Tibial artery (tissue), 4 donors: Measurements from ENCODE around the gene PLIN1.

Source experiments
- DNase-seq, 2 donors: peaks; one replicate each; pipeline ENCODE4 v3.0.0-alpha.2; 2019
- H3K27ac ChIP-seq, 2 donors: fragments of 200-600 bp; sonication (generic) in 1 of 2; 1 replicate in 1 of 2; 2 replicates in 1 of 2; pipeline ENCODE4 v1.5.1; 2018 to 2019; ENCODE audit warnings: mild to moderate bottlenecking in 1 of 2
- H3K27me3 ChIP-seq, 2 donors: fragments of 200-600 bp; sonication (generic) in 1 of 2; one replicate each; pipeline versions ENCODE4 v1.5.1 to v1.6.0; 2016 to 2019
- H3K36me3 ChIP-seq, 3 donors: fragments of 200-600 bp; sonication (generic) in 2 of 3; one replicate each; pipeline ENCODE4 v1.5.1; 2016 to 2019; ENCODE audit warnings: mild to moderate bottlenecking in 2 of 3
- H3K4me1 ChIP-seq, 4 donors: fragments of 200-600 bp; sonication (generic) in 2 of 4; 1 replicate in 3 of 4; 2 replicates in 1 of 4; pipeline ENCODE4 v1.5.1; 2016 to 2019
- H3K4me3 ChIP-seq, 2 donors: fragments of 200-600 bp; sonication (generic) in 1 of 2; 1 replicate in 1 of 2; 2 replicates in 1 of 2; pipeline ENCODE4 v1.5.1; 2018 to 2019; ENCODE audit warnings: mild to moderate bottlenecking in 2 of 2
- H3K9me3 ChIP-seq, 3 donors: fragments of 200-600 bp; sonication (generic) in 1 of 3; one replicate each; pipeline ENCODE4 v1.5.1; 2016 to 2019
- intact Hi-C: fragments of 100-400 bp; cut with DNase I; formaldehyde crosslinking; loops from one replicate; pipeline ENCODE4 v1.15.0; 2023; ENCODE audit warnings: low total_unique reads
- TF ChIP-seq, protein P1 (sequence below), 2 experiments: fragments of 200-600 bp in 1 of 2; fragments of 450-650 bp in 1 of 2; IDR thresholded peaks; one replicate each; pipeline ENCODE4 v1.5.1; 2017 to 2019; ENCODE audit warnings: antibody characterized with exemption in 2 of 2, mild to moderate bottlenecking in 1 of 2, moderate library complexity in 1 of 2

The PLIN1 gene

GRCh38 chr15:89668171-89668570 lies 11.0 kb downstream of the PLIN1 start:
- no peaks in the 10 kb centered on the region for H3K36me3 ChIP-seq
- peaks cover 0 to 41% (median 30%) of the 10 kb centered on the region in 4 donors for H3K4me1 ChIP-seq
- intact Hi-C loops: no loop called here
- H3K27ac ChIP-seq: no peak overlapping the region
- TF ChIP-seq, protein P1, sequence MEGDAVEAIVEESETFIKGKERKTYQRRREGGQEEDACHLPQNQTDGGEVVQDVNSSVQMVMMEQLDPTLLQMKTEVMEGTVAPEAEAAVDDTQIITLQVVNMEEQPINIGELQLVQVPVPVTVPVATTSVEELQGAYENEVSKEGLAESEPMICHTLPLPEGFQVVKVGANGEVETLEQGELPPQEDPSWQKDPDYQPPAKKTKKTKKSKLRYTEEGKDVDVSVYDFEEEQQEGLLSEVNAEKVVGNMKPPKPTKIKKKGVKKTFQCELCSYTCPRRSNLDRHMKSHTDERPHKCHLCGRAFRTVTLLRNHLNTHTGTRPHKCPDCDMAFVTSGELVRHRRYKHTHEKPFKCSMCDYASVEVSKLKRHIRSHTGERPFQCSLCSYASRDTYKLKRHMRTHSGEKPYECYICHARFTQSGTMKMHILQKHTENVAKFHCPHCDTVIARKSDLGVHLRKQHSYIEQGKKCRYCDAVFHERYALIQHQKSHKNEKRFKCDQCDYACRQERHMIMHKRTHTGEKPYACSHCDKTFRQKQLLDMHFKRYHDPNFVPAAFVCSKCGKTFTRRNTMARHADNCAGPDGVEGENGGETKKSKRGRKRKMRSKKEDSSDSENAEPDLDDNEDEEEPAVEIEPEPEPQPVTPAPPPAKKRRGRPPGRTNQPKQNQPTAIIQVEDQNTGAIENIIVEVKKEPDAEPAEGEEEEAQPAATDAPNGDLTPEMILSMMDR (IDR thresholded peaks at IDR 0.05): no peak
- no peaks in the 10 kb centered on the region for H3K9me3 ChIP-seq
- H3K27me3 ChIP-seq: no peaks in the 10 kb centered on the region
- no peak for DNase-seq
- no peak overlapping the region for H3K4me3 ChIP-seq

DNA sequence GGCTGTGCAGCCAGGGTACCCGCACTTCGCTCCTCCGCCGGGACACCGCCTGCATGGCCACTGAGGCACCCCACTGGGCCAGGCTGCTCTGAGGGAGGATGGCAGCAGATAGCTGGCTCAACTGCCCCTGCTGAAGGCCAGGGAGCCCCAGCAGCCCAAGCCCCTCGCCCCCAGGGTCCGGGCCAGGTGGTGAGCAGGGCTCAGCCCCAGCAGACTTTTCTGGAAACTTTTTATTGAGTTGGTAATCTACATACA lies 11.5 kb downstream of the PLIN1 start:
- TF ChIP-seq, protein P1 (IDR thresholded peaks at IDR 0.05): no peak
- intact Hi-C loops: no loop called here
- no peak for DNase-seq
- H3K27me3 ChIP-seq: no peaks in the 10 kb centered on the region
- no peaks in the 10 kb centered on the region for H3K36me3 ChIP-seq
- H3K4me1 ChIP-seq: peaks cover 2 to 41% (median 30%) of the 10 kb centered on the region in 4 donors
- no peak overlapping the region for H3K4me3 ChIP-seq
- no peak overlapping the region for H3K27ac ChIP-seq
- no peaks in the 10 kb centered on the region for H3K9me3 ChIP-seq

DNA sequence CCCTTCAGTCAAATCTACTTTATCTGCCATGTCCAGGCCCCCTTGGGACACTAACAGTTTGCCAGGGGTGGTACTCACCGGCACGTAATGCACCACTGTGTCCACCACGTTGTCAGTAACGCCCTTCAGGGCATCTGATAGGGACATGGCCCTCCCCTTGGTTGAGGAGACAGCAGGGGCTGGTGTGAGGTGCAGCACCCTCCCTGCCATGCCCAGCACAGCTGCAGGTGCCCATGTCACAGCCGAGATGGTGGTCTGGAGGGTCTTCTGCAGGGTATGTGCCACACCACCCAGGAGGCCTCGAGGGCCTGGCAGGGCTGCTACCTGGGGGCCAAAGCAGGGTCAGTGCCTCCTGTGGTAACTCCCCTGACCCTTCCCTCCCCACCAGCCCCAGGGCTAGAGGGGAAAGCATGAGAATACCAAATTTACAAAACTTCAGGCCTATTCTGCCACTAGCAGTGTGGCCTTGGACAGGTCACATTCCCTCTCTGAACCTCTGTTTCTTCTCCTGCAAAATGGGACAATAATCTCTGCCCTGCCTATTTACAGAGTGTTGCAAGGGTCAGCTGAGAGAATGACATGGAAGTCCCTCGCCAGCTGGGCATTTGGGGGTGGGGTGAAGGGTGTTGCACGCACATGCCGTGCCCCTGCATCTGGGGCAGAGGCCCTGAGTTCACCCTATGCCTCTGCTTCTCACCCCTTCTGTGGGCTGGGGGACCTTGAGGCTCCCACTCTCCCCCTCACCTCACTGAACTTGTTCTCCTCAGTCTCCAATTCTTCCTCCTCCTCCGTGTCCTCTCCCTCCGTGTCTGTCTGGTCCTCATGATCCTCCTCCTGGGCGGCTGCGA lies 12.1 kb downstream of the PLIN1 start:
- Histone ChIP-seq H3K9me3 (no peaks in the 10 kb centered on the region), H3K36me3 (no peaks in the 10 kb centered on the region), H3K27me3 (no peaks in the 10 kb centered on the region), H3K4me3 (no peak overlapping the region), H3K27ac (peak overlapping the region in 1 of 2 donors; percentile 97), H3K4me1 (peaks cover 8 to 41% (median 30%) of the 10 kb centered on the region in 4 donors)
- intact Hi-C loops: no loop called here
- DNase-seq: no peak
- TF ChIP-seq, protein P1 (IDR thresholded peaks at IDR 0.05): no peak

GRCh38 chr15:89666184-89666857 lies 12.8 kb downstream of the PLIN1 start:
- no peak for DNase-seq

GRCh38 chr15:89665449-89666181 lies 13.6 kb downstream of the PLIN1 start:
- DNase-seq: peak in 1 of 2 donors; percentile 80
- Histone ChIP-seq H3K27ac (peak overlapping the region; percentile 86 to 97), H3K4me1 (peaks cover 8 to 36% (median 22%) of the 10 kb centered on the region in 4 donors), H3K9me3 (no peaks in the 10 kb centered on the region), H3K36me3 (no peaks in the 10 kb centered on the region), H3K4me3 (peak overlapping the region; percentile 45 to 49), H3K27me3 (no peaks in the 10 kb centered on the region)
- TF ChIP-seq, protein P1 (IDR thresholded peaks at IDR 0.05): no peak
- intact Hi-C loops: no loop called here

More at GRCh38 chr15:89666184-89666857, 12.8 kb downstream of the PLIN1 start:
- intact Hi-C loops: no loop called here
- Histone ChIP-seq H3K27me3 (no peaks in the 10 kb centered on the region), H3K9me3 (no peaks in the 10 kb centered on the region), H3K4me3 (peak overlapping the region; percentile 45 to 49), H3K36me3 (no peaks in the 10 kb centered on the region), H3K4me1 (peaks cover 8 to 36% (median 24%) of the 10 kb centered on the region in 4 donors), H3K27ac (peak overlapping the region; percentile 86 to 97)
- TF ChIP-seq, protein P1 (IDR thresholded peaks at IDR 0.05): no peak
